ENCODE data around the gene PTPRB.

PTPRB gene

GRCh38 chr12:70598467-70599193, 38.6 kb downstream of the PTPRB start:
- no peak for DNase-seq (ENCODE audit: low read depth in 2 of 2, low spot score in 1 of 2)

GRCh38 chr12:70592664-70593063, 44.6 kb downstream of the PTPRB start:
- DNase-seq (ENCODE audit: low read depth in 2 of 2, low spot score in 1 of 2): no peak

DNA sequence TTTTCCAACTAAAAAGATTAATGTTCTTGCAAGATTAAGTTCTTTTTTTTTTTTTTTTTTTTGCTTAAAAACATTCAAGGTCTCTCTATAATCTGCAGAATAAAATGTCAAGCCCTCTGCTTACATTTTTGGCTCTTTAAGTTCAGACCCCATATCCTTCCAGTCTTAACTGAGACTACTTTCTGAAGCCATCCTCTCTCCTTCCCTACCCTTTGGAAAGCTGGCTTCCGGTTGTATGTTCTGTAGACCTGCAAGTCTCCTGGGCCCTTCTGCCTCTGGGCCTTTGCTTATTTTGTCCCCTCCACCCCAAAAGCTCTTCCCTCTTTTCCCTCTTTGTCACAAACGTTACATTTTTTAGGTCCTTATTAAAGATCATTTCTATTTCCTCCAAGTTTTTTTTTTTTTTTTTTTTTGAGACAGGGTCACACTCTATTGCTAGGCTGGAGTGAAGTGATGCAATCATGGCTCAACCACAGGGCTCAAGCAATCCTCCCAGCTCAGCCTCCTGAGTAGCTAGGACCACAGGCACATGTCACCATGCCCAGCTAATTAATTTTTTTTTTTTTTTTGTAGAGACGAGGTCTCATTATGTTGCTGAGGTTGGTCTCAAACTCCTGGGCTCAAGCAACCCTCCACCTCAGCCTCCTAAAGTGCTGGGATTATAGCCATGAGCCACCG, 46.5 kb downstream of the PTPRB start:
- no peak for DNase-seq (ENCODE audit: low read depth in 2 of 2, low spot score in 1 of 2)

GRCh38 chr12:70590051-70590450, 47.2 kb downstream of the PTPRB start:
- DNase-seq (ENCODE audit: low read depth in 2 of 2, low spot score in 1 of 2): peak; percentile 13 to 15

- no peak for DNase-seq (ENCODE audit: low read depth in 2 of 2, low spot score in 1 of 2)
These were observed 52.9 kb downstream of the PTPRB start for GRCh38 chr12:70584332-70584731.

GRCh38 chr12:70583251-70583650, 54.0 kb downstream of the PTPRB start:
- DNase-seq (ENCODE audit: low read depth in 2 of 2, low spot score in 1 of 2): no peak

- DNase-seq (ENCODE audit: low read depth in 2 of 2, low spot score in 1 of 2): no peak
These were observed 56.0 kb downstream of the PTPRB start for GRCh38 chr12:70581208-70581607.

DNA sequence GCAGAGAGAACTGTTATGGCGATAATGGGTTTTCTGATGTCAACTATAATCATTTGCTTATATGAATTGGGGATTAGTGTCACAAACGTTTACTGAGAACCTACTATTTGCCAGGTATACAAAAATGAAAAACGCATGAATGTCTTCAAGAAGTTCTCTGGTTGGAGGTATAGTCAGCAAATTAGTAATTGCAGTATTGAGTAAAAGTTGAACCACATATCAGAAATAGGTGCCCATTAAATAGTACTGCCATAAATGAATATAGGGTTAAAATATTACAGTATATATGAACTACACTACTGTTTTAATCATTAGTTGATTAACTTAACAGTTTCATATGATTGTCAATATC, 60.0 kb downstream of the PTPRB start:
- DNase-seq (ENCODE audit: low read depth in 2 of 2, low spot score in 1 of 2): no peak

GRCh38 chr12:70576341-70577282, 60.6 kb downstream of the PTPRB start:
- DNase-seq (ENCODE audit: low read depth in 2 of 2, low spot score in 1 of 2): no peak

- no peak for DNase-seq (ENCODE audit: low read depth in 2 of 2, low spot score in 1 of 2)
These were observed 65.4 kb downstream of the PTPRB start for GRCh38 chr12:70571705-70572268.

DNA sequence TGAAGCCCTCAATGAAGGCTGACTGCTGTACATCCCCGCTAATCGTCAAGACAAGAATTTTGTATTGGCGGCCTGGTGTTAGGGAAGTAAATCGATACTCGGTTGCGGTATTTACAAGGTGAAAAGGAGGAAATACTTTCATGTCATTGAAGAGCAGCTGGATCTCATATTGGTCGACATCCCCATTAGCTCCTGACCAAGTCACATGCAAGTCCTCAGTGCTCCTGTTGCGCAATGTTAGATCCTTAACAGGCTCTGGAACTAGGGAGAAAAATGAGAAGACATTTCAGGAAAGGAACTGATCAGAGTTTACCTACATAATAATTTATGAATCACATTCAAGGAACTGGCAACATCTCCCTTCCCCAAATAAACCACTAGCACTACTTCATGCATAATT, 66.2 kb downstream of the PTPRB start:
- no peak for DNase-seq (ENCODE audit: low read depth in 2 of 2, low spot score in 1 of 2)

DNA sequence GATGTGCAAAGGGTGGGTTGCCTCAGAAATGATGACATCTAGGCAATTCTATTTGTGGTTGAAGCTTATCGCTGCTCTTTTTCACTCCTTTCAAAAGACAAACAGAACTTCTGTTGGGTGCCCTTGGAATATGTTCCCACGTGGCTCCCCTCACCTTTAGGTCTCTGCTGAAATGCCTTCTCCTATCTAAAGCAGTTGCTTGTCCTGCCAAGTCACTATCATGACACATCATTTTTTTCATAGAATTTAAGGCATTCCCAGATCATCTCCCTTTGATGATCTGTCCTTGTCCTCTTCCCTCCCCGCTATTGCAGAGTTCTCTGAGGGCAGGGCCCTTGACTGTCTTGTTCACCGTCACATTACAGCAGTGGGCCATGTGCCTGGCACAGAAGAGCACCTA, 75.7 kb downstream of the PTPRB start:
- no peak for DNase-seq (ENCODE audit: low read depth in 2 of 2, low spot score in 1 of 2)

- DNase-seq (ENCODE audit: low read depth in 2 of 2, low spot score in 1 of 2): no peak
These were observed 76.6 kb downstream of the PTPRB start for GRCh38 chr12:70560671-70561070.

- DNase-seq (ENCODE audit: low read depth in 2 of 2, low spot score in 1 of 2): no peak
These were observed 77.8 kb downstream of the PTPRB start for GRCh38 chr12:70559390-70559789.

- DNase-seq (ENCODE audit: low read depth in 2 of 2, low spot score in 1 of 2): no peak
These were observed 79.5 kb downstream of the PTPRB start for GRCh38 chr12:70557583-70558191.

DNA sequence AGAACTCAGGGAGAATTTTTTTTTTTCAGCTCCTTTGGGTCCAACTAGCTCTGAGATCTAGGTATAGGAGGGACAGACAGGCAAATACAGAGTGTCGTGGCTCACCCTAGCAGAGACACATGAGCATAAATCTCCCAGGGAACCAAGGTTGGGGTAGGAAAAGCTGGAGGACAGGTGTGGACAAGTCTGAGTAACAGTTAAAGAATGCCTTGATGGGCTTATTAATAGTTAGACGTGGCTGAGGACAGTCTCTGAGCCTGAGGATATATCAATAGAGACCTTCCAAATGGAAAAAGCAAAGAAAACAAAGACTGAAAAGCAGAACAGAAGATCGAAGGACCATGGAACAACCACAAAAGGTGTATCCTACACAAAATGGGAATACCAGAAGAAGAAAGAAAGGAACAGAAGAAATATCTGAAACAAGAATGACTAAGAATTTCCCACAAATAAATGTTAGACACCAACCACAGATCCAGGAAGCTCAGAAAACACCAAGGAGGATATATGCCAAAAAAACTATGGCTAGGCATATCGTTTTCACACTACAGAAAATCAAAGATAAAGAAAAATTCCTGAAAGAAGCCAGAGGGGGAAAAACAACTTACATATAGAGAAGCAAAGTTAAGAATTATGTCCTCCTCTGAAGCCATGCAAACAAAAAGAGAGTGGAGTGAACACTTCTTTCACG, 80.9 kb downstream of the PTPRB start:
- no peak for DNase-seq (ENCODE audit: low read depth in 2 of 2, low spot score in 1 of 2)

DNA sequence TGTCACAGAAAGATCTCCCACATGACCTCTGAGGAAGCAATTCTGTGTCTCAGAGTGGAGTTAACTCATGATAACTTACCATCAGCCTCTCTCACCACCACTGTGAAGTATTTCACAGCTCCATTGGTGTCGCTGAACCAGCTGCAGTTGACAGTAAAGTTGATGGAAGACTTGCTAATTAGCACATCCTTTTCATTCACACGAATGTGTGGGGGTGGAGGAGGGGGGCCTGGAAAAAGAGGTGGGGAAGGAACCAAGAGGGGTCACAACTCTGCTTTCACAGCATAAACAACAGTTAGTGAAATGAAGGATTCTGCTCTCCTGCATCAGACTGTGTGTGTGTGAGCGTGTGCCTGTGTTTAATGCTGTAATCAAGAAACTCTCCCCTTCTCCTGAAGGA, 82.1 kb downstream of the PTPRB start:
- no peak for DNase-seq (ENCODE audit: low read depth in 2 of 2, low spot score in 1 of 2)

- no peak for DNase-seq (ENCODE audit: low read depth in 2 of 2, low spot score in 1 of 2)
These were observed 83.8 kb downstream of the PTPRB start for GRCh38 chr12:70553391-70553859.

DNA sequence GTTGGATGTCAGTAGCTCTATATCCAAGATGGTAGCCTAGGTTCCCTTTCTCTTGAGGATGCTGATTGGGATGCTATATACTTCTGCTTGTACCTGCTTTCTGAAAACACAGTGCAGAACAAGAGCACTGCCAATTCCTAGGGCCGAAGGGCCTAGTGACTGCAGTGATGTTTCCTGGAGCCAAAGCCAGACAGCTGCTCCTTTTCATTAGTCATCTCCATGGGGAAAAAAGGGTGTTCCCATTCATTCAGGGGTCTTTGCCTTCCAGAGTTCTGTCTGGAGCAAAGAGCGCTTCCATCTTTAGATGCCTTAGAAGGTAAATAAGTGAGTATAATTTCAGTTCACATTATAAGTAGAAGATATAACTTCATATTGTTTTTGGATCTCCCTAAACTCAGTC, 85.5 kb downstream of the PTPRB start:
- no peak for DNase-seq (ENCODE audit: low read depth in 2 of 2, low spot score in 1 of 2)

DNA sequence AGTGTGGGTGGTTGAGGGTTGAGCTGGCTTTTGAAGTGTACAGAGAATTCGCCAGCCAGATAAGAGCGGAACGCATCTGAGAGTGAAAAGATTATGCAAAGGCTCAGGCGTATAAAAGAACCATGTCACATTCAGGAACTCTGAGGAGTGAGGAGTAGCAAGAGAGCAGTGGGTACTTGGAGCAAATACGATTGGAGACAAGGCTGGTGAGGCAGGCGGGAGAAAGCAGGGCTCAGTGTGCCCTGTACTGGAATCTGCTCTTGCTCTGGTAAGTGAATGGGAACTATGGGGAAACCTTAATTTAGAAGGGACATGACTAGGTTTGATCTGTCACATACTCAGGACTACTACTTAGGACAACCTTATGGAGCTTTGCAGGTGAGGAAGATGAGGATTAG, 87.0 kb downstream of the PTPRB start:
- no peak for DNase-seq (ENCODE audit: low read depth in 2 of 2, low spot score in 1 of 2)
